PC-9 (cell line): ENCODE results near the gene NFKBIA. TPM values are rescaled to one million over a fixed set of nuclear protein-coding genes. Genes with fewer than 3 reads are reported as not detected.

ENCODE experiments used
- BruUV-seq: library from RNA; stranded (reverse); fragments of 400-500 nt; replicated peaks from 2 replicates; lab custom pipeline; 2021; lab: Mats Ljungman, UMichigan
- CTCF ChIA-PET: fragments of 300-600 bp; sonication (Branson Sonifier 250); formaldehyde crosslinking; loops from one replicate; lab custom pipeline; 2022; ENCODE audit warnings: antibody characterized with exemption; lab: Charles Lee
- POLR2A ChIA-PET: fragments of 300-600 bp; sonication (Branson Sonifier 250); formaldehyde crosslinking; loops from one replicate; lab custom pipeline; 2022; ENCODE audit warnings: antibody characterized with exemption; ENCODE audit not compliant: unreplicated experiment; lab: Charles Lee
- DNase-seq, 2 experiments: peaks; one replicate each; pipeline versions ENCODE4 v3.0.0 to v3.0.0-alpha.2; 2015 to 2022; ENCODE audit warnings: mixed read lengths in 1 of 2
- H2AFZ ChIP-seq: fragments of 200-600 bp; sonication (generic); 2 replicates; pipeline ENCODE4 v1.8.1; 2017; ENCODE audit warnings: antibody characterized with exemption
- H3F3A ChIP-seq: fragments of 200-600 bp; sonication (generic); 2 replicates; pipeline ENCODE4 v1.8.1; 2017; ENCODE audit warnings: antibody characterized with exemption, mild to moderate bottlenecking, low read depth; ENCODE audit not compliant: insufficient read depth
- H3K27ac ChIP-seq: fragments of 200-600 bp; sonication (generic); 2 replicates; pipeline ENCODE4 v1.6.1; 2016; ENCODE audit warnings: mixed run types
- H3K27me3 ChIP-seq: fragments of 200-600 bp; sonication (generic); 2 replicates; pipeline ENCODE4 v1.6.1; 2016; ENCODE audit warnings: low read depth, mixed run types; ENCODE audit not compliant: insufficient read depth
- H3K36me3 ChIP-seq: fragments of 200-600 bp; sonication (generic); 2 replicates; pipeline ENCODE4 v1.6.1; 2016; ENCODE audit warnings: low read depth, mixed run types
- H3K4me1 ChIP-seq: fragments of 200-600 bp; sonication (generic); replicated peaks from 2 replicates; pipeline ENCODE4 v1.6.1; 2016; ENCODE audit warnings: mixed run types; ENCODE audit not compliant: insufficient read depth
- H3K4me2 ChIP-seq: fragments of 200-600 bp; sonication (generic); 2 replicates; pipeline ENCODE4 v1.6.1; 2017; ENCODE audit warnings: mixed run types
- H3K4me3 ChIP-seq: fragments of 200-600 bp; sonication (generic); 2 replicates; pipeline ENCODE4 v1.6.1; 2016; ENCODE audit warnings: mixed run types
- H3K79me2 ChIP-seq: fragments of 200-600 bp; sonication (generic); 2 replicates; pipeline ENCODE4 v1.6.1; 2017; ENCODE audit warnings: low read depth, mixed run types
- H3K9me2 ChIP-seq: fragments of 200-600 bp; sonication (generic); 2 replicates; pipeline ENCODE4 v1.8.1; 2017; ENCODE audit warnings: mild to moderate bottlenecking; ENCODE audit not compliant: insufficient read depth
- H3K9me3 ChIP-seq: fragments of 200-600 bp; sonication (generic); 2 replicates; pipeline ENCODE4 v1.8.1; 2016; ENCODE audit warnings: low read depth; ENCODE audit not compliant: insufficient read depth
- H4K20me1 ChIP-seq: fragments of 200-600 bp; sonication (generic); 2 replicates; pipeline ENCODE4 v1.8.1; 2017; ENCODE audit not compliant: insufficient read depth
- CTCF ChIP-seq: fragments of 200-600 bp; sonication (generic); conservative IDR thresholded peaks from 2 replicates; pipeline ENCODE4 v1.6.1; 2017; ENCODE audit warnings: mixed run types, antibody characterized with exemption, mild to moderate bottlenecking, moderate library complexity
- EZH2 ChIP-seq: fragments of 200-600 bp; sonication (generic); IDR thresholded peaks from 2 replicates; pipeline ENCODE4 v1.8.0; 2017; ENCODE audit warnings: antibody characterized with exemption, low read depth
- intact Hi-C: fragments of 100-400 bp; cut with micrococcal nuclease; formaldehyde crosslinking; loops from one replicate; pipeline ENCODE4 v1.10.0; 2022; ENCODE audit not compliant: unreplicated experiment
- total RNA-seq: library from RNA; stranded (reverse); gene quantifications from 2 replicates; pipeline ENCODE4 v1.2.3, GENCODE V29; 2021

NFKBIA gene
- total RNA-seq, 1 experiment from 2014 or later = 34.8 TPM

DNA sequence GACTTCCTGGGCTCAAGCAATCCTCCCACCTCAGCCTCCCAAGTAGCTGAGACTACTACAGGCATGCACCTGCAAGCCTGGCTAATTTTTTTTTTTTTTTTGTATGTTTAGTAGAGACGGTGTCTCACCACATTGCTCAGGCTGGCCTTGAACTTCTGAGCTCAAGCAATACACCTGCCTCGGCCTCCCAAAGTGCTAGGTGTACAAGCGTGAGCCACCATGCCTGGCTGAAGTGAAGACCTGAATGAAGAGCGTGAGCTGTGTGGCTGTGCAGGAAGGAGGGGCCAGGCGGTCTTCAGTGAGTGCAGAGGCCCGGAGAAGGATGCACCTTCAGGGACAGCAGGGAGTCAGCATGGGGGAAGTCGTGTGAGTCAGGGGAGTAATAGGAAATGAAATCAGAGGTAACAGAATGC is 14.9 kb upstream of the NFKBIA start:
- Histone ChIP-seq H3F3A (no peaks in the 10 kb centered on the region), H3K4me1 (no peaks in the 10 kb centered on the region), H3K27me3 (no peaks in the 10 kb centered on the region), H3K27ac (no peak overlapping the region), H3K36me3 (no peaks in the 10 kb centered on the region), H2AFZ (no peak overlapping the region), H3K9me3 (no peaks in the 10 kb centered on the region), H3K4me3 (no peak overlapping the region), H4K20me1 (no peaks in the 10 kb centered on the region), H3K4me2 (no peak overlapping the region), H3K9me2 (no peaks in the 10 kb centered on the region), H3K79me2 (no peaks in the 10 kb centered on the region)
- ChIA-PET CTCF (interaction anchor here (0.5 to 0.6 kb wide), 2 partner anchors 81 to 114 kb away, joined by 3 to 4 read pairs; no protein-coding TSS in a partner anchor), POLR2A (interaction anchor here (0.7 kb wide), 1 partner anchor 1184 kb away, joined by 7 read pairs; no protein-coding TSS in a partner anchor)
- TF ChIP-seq EZH2 (no peak), CTCF (no peak)
- DNase-seq = no peak
- BruUV-seq = no TSS peak
- intact Hi-C loops = no loop called here

DNA sequence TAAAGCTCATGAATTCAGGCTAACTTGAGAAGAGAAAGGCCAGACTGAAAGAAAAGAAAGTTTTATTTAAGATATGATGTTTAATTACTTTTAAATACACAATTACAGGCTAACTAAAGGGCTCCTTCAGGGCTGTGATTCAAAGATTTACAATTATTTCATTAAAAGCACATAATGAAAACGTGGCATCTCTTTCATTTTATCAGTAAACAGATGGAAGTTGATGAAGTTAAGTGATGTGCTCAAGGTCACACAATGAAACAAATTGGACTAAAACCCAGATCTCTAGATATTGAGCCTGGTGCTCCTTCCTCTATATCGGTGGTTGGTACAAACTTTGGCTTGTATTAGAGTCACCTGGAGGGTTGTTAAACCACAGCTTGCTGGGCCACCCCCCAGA is 13.5 kb upstream of the NFKBIA start:
- Histone ChIP-seq H2AFZ (no peak overlapping the region), H3K27me3 (no peaks in the 10 kb centered on the region), H3K9me3 (no peaks in the 10 kb centered on the region), H3F3A (no peaks in the 10 kb centered on the region), H3K9me2 (no peaks in the 10 kb centered on the region), H3K27ac (no peak overlapping the region), H3K4me2 (no peak overlapping the region), H3K79me2 (no peaks in the 10 kb centered on the region), H4K20me1 (no peaks in the 10 kb centered on the region), H3K36me3 (no peaks in the 10 kb centered on the region), H3K4me1 (no peaks in the 10 kb centered on the region), H3K4me3 (no peak overlapping the region)
- CTCF ChIA-PET = interaction anchor here (0.5 kb wide), 1 partner anchor 294 kb away, joined by 7 read pairs; no protein-coding TSS in a partner anchor
- intact Hi-C loops = no loop called here
- POLR2A ChIA-PET = no interaction called here
- no peak for DNase-seq
- TF ChIP-seq CTCF (no peak), EZH2 (no peak)
- BruUV-seq = no TSS peak

GRCh38 chr14:35416108-35416750 is 11.7 kb upstream of the NFKBIA start:
- H3K4me3 ChIP-seq = no peak overlapping the region
- BruUV-seq = no TSS peak
- no peaks in the 10 kb centered on the region for H3K9me3 ChIP-seq
- H3K79me2 ChIP-seq = no peaks in the 10 kb centered on the region
- CTCF ChIA-PET = interaction anchor here (0.6 to 0.7 kb wide), 3 partner anchors 23 to 1095 kb away, joined by 3 to 8 read pairs (median 4); no protein-coding TSS in a partner anchor
- H3K4me2 ChIP-seq = no peak overlapping the region
- POLR2A ChIA-PET = interaction anchor here (0.5 kb wide), 1 partner anchor 371 kb away, joined by 4 read pairs; no protein-coding TSS in a partner anchor
- no peak for DNase-seq
- H3K27ac ChIP-seq = no peak overlapping the region
- no peaks in the 10 kb centered on the region for H4K20me1 ChIP-seq
- H3K9me2 ChIP-seq = no peaks in the 10 kb centered on the region
- no peaks in the 10 kb centered on the region for H3K36me3 ChIP-seq
- no peak overlapping the region for H2AFZ ChIP-seq
- no peak for TF ChIP-seq CTCF
- TF ChIP-seq EZH2 = no peak
- H3K4me1 ChIP-seq = no peaks in the 10 kb centered on the region
- H3F3A ChIP-seq = no peaks in the 10 kb centered on the region
- no peaks in the 10 kb centered on the region for H3K27me3 ChIP-seq
- intact Hi-C loops = no loop called here
